T-helper 1 cell treated with Interleukin-12 subunit alpha and Interleukin-12 subunit beta and Interleukin-4 antibody, amounts not matched to agents 30 ng/mL and 1 ng/mL, for 36 hours (primary cell): Measurements from ENCODE around the gene HCRT. TPM values are rescaled to one million over a fixed set of nuclear protein-coding genes. Genes with fewer than 3 reads are reported as not detected.

Experiments
- intact Hi-C: fragments of 100-400 bp; cut with micrococcal nuclease; formaldehyde crosslinking; loops from one replicate; pipeline ENCODE4 v1.15.1; 2024
- total RNA-seq: library from RNA; stranded (reverse); gene quantifications from 2 replicates; pipeline ENCODE4 v1.2.3, GENCODE V29; 2022

Gene HCRT
- total RNA-seq, 1 donor from 2014 or later, result not detected

- intact Hi-C loops, result loop anchor here (1.0 to 5.0 kb wide), 12 partner anchors 26 to 496 kb away; partner anchors contain the start of genes CNP, DHX58, DNAJC7 and KAT2A
These were observed 4.1 kb downstream of the HCRT start, which contains the start of gene KCNH4 for GRCh38 chr17:42180922-42181850. Gene KCNH4 (minus strand): TSS chr17:42181142. CDS start chr17:42180945, 197 bp downstream.

DNA sequence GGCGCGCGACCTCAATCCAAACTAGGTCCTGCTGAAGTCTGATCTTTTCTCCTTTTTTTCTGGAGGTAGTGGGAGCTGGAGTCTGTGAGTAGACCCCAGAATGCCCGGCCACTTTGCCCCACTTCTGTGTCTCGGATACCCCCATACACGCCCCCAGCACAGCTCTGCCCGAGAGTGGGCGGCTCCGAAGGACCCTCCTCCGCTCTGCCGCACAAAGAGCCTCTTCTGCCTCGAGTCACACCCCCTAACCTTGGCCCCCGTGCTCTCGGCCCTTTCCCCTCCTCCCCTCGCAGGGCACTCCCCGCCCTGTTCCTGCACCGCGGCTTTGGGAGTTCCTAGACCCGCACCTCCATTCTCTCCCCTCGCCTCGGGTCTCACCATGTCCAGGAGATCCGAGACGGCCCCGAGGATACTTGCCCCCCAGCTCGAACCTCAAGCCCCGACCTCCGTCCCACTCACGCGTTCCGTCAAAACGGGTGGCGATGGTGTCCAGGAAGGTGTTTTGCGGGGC lies 4.8 kb downstream of the HCRT start:
- intact Hi-C loops, result loop anchor here (2.0 to 5.0 kb wide), 4 partner anchors 68 to 497 kb away; partner anchors contain the start of genes DHX58, NAGLU and PLEKHH3

- intact Hi-C loops, result loop anchor here (2.0 to 5.0 kb wide), 4 partner anchors 67 to 497 kb away; partner anchors contain the start of genes DHX58, NAGLU and PLEKHH3
These were observed 5.3 kb downstream of the HCRT start for GRCh38 chr17:42179911-42180410.

GRCh38 chr17:42179335-42179734 lies 5.9 kb downstream of the HCRT start:
- intact Hi-C loops, result no loop called here

DNA sequence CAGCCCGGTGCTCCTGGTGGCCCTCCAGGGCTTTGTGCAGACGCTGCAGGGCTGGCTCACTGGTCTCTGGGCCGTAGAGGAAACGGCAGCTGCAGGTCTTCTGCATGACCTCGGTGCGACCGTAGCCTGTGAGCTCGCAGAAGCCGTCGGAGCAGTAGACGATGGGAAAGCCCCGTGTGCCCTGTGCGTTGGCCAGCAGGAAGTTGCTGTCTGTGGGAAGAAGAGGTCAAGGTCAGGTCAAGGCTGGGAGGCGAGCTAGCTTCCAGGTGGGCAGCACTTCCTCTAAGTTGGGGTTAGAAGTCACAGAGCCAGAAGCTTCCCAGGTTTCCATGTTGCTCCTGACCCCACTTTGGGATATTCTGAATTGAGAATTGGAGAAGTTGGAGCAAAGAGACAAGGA lies 6.4 kb downstream of the HCRT start:
- intact Hi-C loops, result no loop called here

GRCh38 chr17:42177684-42178083 lies 7.6 kb downstream of the HCRT start:
- intact Hi-C loops, result no loop called here

- intact Hi-C loops, result no loop called here
These were observed 11.0 kb downstream of the HCRT start for GRCh38 chr17:42174126-42174783.

- intact Hi-C loops, result no loop called here
These were observed 13.4 kb downstream of the HCRT start for GRCh38 chr17:42171831-42172230.

GRCh38 chr17:42169351-42169750 lies 15.9 kb downstream of the HCRT start:
- intact Hi-C loops, result no loop called here

GRCh38 chr17:42167807-42168206 lies 17.4 kb downstream of the HCRT start:
- intact Hi-C loops, result no loop called here

DNA sequence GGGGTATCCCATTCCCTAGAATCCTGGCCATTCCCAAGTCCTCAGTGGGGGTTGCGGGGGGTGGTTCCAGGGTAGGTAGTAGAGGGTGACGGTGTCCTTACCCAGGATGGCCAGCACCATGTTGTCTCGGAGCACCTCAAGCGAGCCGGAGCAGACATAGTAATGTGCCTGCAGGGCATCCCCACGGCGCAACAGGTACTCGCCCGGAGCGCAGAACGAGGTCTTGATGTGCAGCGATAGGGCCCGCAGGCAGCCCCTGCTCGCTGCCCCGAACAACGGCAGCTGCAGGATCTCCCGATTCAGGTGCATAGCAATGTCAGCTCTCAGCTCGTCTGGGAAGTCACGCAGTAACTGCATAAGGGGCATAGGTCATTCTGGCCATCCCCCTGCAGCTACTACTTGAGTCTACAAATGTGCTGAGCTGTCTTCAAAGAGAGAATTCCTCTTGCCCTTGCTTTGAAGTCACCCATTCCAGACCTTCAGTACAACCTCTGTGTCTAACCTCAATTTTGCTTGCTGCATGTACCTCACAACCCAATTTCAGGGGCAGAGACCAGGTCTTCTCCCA lies 19.0 kb downstream of the HCRT start:
- intact Hi-C loops, result no loop called here

GRCh38 chr17:42165751-42166150 lies 19.5 kb downstream of the HCRT start:
- intact Hi-C loops, result no loop called here

DNA sequence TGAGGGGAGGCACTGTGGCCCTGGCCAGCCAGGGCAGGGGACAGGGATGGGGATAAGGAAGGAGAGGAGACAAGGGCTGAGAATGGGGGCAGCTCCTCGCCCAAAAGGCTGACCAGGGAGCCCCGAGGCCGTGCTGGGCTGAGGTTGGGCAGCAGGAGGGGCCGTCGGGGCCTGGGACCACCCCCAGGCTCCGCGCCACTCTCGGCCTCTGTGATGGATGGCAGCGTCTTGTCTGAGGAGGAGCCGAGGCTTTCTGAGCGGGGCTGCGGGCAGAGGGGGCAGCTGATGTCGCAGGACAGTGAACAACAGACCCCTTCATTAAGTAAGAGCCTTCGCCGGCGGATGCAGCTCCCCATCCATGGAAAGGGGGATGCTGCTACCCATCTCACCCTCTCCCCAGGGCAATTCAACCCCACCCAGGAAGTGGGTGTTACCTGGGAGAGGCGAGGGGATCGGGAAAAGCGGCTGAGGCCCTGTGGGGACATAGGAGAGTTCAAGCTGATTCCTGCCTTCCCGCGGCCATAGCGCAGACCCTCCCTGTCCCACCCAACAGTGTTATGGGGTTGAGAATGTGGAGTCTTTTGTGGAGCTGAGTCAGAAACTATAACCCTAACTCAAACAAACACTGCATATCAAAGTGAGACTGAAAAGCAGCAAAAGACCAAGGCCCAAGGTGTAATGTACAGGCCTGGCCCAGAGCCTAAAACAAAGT lies 21.4 kb downstream of the HCRT start:
- intact Hi-C loops, result no loop called here

GRCh38 chr17:42163113-42163512 lies 22.1 kb downstream of the HCRT start:
- intact Hi-C loops, result no loop called here

- intact Hi-C loops, result no loop called here
These were observed 24.7 kb downstream of the HCRT start for GRCh38 chr17:42160531-42160910.

- intact Hi-C loops, result no loop called here
These were observed 25.3 kb downstream of the HCRT start for GRCh38 chr17:42159796-42160530.

DNA sequence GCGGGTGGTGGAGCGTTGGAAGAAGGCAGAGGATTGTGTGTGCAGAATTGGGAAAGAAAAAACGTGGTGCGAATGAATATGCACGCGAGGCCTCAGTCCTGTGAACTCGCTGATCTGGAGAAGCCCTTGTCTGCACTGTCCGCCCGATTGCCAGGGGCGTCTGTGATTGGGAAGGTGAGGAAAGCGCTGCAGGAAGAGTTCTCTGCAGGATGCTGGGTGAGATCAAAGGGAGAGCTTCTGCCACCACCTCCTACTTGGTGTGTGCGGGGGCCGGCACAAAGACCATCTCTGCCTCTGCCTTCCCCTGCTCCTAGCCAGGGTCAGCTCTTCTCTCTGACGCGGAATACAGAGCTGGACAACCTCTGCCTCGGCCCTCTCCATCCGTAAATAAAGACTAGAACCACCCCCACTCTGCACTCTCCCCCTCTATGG lies 29.6 kb downstream of the HCRT start:
- intact Hi-C loops, result loop anchor here (1.0 kb wide), 11 partner anchors 26 to 454 kb away; partner anchors contain the start of genes CNP, DHX58, DNAJC7 and GHDC

DNA sequence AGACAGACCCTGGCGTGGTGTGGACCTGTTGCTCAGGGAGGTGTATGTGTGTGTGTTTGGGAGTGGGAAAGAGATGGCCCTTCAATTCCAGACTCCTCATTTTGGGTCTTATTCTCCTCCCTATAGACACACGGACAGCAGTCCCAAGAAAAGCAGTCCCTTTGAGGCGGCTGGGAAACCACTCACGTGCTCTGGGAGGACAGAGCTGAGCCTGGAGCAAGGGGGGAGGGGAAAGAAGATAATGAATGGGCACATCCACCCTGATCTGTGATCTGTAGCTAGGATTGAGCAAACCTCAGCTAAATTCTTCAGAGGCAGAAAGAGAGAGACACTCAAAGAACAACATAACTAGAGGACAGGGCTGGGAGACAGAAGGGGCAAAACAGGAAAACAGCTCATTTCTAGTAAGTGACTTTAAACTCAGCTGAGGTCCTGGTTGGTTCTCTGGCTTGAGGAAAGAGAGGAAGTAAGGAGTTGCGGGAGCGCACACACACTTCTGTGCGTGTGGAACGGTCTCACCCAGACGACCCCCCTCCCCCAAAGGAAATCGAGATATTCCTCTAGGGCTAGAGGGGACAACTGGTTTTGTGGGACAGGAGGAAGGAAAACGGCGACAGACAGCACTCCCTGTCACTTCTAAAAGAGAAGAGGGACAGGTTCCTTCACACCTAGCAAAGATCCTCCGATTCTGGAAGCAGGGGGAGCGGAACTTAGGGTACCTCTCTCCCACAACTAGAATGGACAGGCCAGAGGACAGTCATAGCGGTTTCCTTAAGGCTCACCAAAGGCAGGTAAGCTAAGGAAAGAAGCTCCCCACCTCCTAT lies 31.1 kb downstream of the HCRT start:
- intact Hi-C loops, result no loop called here
